Epithelial cell of prostate (primary cell): ENCODE measurements around the gene PTGDR2.
A peak's percentile ranks its signal among the peaks of the same experiment; 100 is the strongest.

Experiments used
- DNase-seq: peaks from one replicate; pipeline ENCODE4 v3.0.0-alpha.2; 2011; ENCODE audit warnings: low read depth, low spot score
- H3K27ac ChIP-seq: fragments of 450-650 bp; 2 replicates; pipeline ENCODE4 v1.5.1; 2017; ENCODE audit warnings: mild to moderate bottlenecking

Gene PTGDR2

DNA sequence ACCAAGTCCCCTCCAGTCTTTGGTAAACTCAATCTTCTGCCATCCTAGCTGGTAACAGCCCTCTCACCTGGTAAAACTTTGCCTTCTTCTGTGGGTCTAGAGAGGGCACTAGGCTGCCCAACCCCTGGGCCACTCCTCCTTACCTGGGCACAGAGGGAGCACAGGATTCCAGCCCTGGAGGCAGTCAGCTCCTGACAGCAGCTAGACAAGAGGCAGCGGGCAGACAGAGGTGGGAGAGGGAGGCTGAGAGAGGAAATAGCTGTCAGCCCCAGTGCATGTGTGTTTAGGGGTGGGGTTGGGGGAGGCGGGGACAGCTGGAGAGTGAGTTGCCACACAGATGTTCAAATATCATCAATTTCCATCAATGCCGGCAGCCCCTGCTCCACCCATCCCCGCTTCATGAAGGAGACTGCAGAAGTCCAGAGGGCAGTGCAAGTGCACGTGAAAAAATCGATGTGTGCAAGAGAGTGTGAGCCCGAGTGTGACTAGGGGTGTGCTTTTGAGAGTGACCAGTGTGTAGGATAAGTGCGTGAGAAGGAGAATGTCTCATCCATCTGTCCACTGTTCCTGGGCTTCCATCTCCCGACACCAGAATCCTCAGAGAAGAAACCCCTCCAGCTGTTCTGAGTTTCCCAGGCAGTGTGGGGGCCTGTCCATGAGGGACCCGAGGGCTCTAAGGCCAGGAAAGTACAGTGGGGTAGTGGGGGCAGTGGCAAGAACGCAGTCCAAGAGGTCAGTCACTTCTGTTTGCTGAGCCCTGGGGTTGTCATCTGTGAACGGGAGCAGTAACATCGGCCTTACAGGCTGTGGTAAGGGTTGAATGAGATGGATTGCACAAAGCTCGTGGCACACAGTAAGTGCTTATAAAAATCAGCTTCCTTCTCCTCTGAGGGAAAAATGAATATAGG lies at the start of gene PTGDR2:
Gene PTGDR2, minus strand, starts transcription at position 225 of the 908 bp plus-strand sequence. CDS start 2,228 bp downstream, outside the sequence.
- no peak for DNase-seq
- H3K27ac ChIP-seq, result no peak within 1 kb of the TSS

GRCh38 chr11:60905047-60905446 lies 49.3 kb upstream of the PTGDR2 start:
- no peak for DNase-seq

GRCh38 chr11:60902625-60903024 lies 46.9 kb upstream of the PTGDR2 start:
- H3K27ac ChIP-seq, result no peak overlapping the region
- DNase-seq, result no peak

More at GRCh38 chr11:60905047-60905446, 49.3 kb upstream of the PTGDR2 start:
- peak overlapping the region; percentile 90 for H3K27ac ChIP-seq

- DNase-seq, result no peak
- H3K27ac ChIP-seq, result no peak overlapping the region
Measured at GRCh38 chr11:60900673-60901404, 45.1 kb upstream of the PTGDR2 start.

- DNase-seq, result no peak
- no peak overlapping the region for H3K27ac ChIP-seq
Measured at GRCh38 chr11:60899977-60900376, 44.2 kb upstream of the PTGDR2 start.

DNA sequence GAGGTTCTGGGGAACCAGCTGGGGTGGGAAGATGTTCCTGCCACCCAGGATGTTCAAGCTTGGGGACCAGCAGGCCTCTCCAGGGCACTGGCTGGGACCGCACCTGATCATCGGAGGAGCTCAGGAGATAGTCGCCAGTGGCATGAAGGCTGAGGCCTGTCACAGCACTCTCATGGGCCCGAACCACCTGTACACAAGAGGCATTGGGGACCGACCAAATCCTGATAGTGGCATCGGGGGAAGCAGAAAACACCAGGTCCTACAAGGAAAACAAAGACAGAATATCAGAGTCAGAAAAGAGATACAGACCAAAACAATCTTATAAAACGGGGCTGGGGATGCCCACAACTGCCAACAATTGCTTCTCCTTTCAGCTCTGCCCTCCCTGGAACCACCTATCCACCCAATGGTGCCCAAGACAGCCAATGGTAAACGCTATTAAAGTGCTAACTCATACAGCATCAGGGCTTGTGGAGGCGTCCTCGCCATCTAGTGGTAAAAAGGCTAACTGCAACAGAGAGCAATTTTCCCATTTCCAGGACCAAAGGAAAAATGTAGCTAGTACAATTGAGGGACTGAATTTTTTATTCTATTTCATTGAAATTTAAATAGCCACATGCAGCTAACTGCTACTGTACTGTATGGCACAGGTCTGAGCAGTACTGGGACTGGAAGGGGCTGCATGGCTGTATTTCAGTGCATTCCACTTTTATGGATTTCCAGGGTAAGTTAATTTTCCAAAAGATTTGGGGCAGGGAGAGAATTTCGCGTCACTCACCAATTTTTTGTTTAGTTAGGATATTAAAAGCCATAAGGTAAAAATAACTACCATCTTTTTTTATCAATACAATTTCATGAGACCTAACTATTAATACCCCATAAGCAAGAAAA lies 43.5 kb upstream of the PTGDR2 start:
- no peak overlapping the region for H3K27ac ChIP-seq
- DNase-seq, result no peak

DNA sequence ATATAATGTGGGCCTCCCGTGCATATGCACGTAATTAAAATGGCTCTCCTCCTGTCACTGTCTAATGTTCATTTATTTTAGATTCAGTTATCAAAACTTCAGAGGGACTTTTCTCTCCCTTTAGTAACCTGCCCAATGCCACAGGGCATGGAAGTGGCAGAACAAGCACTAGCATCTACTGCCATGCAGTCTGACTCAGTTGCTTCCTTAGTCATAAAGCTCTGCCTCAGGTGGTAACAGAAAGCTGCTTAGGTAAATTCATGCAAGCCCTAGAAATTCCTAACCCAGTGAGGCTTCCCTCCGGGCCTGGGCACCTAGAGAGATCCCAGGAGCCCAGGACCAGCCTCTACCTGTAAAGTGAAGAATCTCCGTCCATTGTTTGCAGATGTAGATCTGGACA lies 41.7 kb upstream of the PTGDR2 start:
- H3K27ac ChIP-seq, result no peak overlapping the region
- DNase-seq, result no peak

DNA sequence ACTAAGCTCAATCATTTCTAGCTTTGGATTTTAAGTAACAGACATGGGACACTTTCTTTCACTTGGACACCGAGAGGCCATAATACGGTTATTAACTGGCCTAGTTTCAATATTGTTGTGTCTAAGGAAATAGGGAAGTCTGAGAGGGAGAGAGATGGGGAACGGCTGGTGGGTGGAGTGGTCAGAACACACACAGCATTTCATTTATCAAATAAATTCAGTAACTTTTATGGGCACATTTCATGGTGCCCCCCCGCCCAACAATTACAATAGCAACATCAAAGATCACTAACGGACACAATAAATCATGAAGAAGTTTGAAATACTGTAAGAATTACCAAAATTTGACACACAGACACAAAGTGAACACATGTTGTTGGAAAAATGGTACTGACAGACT lies 39.9 kb upstream of the PTGDR2 start:
- H3K27ac ChIP-seq, result no peak overlapping the region
- no peak for DNase-seq

DNA sequence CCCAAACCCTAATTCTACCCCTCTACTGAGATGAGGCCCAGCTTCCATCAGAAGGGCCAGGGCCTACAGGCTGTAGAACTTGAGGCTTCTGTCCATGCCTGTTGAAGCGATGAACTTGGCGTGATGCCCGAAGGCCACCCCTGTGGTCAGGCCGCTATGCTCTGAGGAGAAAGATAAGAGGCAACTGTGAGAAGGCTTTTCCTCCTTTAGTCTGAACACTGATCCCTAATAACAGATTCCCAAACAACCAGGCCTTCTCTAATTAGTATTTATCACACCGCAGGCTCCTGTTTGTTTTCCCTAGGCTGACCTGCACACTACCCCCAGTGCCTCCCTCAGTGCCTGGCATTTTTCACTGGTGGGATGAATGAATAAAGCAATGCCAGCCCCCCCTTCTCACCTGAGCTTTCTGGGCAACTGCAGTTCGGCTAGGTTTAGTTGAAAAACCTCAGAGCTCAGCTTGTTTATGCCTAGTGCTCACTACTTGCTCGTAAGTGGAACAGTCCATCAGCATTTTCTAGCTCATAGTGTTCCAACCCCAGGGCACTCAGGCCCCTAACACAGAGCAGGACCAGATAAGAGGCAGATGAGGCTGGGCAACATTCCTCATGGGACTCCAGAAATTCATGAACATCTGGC lies 35.5 kb upstream of the PTGDR2 start:
- DNase-seq, result no peak
- H3K27ac ChIP-seq, result no peak overlapping the region

DNA sequence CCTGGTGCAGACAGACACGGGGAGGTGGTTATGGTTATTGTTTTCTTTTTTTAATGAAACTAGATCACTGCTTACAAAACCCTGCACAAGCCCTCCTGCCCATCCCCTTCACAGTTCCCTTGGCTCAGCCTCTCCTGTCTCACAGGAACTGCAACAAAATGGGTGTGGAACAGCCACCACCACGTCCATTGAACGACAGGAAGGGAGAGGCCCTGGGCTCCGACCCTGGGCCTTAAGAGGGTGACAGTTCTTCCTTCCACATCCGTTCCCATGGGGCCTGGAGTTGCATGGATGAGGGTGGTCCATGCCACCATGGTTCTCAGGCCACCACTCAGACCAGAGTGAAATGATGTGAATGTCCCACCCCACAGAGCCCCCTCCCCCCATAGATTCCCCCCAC lies 34.9 kb upstream of the PTGDR2 start:
- DNase-seq, result no peak
- H3K27ac ChIP-seq, result no peak overlapping the region

DNA sequence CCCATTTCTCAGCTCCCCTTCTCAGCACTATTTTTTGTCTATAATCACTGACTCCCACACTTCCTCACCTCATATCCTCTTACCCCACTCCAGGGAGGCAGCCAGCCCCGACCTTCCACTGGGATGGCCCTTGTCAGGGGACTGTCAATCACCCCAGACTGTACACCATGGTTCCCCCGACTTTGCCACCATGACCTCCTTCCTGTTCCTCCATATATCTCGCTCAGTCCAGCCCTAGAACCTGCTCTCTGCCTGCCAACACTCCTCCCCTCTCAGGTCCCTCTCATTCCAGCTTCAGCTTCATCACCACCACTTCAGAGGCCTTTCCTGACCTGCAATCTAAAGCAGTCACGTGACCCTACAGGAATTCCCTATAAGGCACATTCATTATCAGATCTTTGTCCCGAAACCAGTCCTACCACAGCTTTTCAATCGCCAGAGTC lies 34.1 kb upstream of the PTGDR2 start:
- DNase-seq, result no peak
- no peak overlapping the region for H3K27ac ChIP-seq

DNA sequence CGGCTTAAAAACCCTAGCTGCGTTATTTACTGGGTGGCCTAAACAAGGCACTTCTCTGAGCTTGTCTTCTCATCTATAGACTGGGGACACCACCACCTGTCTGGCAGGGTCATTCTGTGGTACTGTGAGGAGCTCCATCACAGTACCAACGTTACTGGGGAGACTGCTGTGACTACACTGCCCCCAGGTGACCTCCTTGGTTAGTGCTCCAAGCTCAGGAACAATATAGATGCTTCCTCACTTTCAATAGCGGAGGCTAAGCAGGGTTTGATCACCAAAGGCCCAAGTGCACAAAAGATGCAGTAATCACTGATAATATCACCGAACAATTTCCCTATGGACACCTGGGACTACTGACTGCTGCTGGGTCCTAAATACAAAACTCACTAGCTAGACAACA lies 31.8 kb upstream of the PTGDR2 start:
- no peak overlapping the region for H3K27ac ChIP-seq
- DNase-seq, result no peak

- DNase-seq, result no peak
- H3K27ac ChIP-seq, result no peak overlapping the region
Measured at GRCh38 chr11:60880643-60881282, 25.0 kb upstream of the PTGDR2 start.

DNA sequence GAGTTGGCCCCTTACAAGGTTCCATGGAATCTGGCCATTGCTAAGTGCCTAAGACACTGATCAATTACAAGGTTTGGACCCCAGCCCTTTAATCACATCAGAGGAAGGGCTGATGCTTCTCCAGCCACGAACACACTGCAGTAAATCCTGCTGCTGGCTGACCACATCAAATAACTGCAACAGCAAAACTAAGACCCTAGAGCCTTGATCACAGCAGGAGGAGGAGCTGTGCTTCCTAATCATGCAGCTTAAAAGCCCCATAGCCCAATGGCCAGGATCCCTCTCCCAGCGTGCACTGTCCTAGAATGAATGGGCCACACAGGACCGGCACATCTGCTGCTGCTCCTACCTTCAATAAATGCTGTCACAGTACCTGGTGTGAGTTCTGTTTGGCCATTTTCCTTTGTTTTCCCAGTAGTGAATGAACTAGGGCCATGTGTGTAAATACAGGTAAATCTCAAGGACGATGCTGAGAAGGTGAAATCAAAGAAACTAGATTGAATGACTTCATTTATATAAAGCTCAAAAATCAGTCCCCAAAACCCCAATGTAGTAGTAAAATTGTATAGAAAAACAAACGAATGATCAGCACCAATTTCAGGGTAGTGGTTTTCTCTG lies 24.3 kb upstream of the PTGDR2 start:
- no peak overlapping the region for H3K27ac ChIP-seq
- DNase-seq, result no peak

- no peak overlapping the region for H3K27ac ChIP-seq
- DNase-seq, result no peak
Measured at GRCh38 chr11:60879104-60879503, 23.4 kb upstream of the PTGDR2 start.

- no peak overlapping the region for H3K27ac ChIP-seq
- no peak for DNase-seq
Measured at GRCh38 chr11:60878245-60879101, 22.7 kb upstream of the PTGDR2 start.

DNA sequence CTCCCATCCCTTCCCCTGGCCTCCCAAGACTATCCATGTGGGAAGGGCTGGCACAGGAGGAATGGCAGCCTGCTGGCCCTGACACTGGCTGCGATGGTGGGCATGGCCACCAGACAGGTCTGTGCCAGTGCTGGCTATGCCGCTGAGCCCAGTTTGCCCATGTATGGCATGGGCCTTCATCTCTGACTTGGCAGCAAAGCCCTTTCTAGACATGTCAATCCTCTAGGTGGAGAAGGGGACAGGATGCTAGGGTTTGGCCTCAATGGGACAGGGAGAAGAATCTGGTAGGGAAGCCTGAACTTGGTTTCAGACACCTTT lies 20.4 kb upstream of the PTGDR2 start:
- H3K27ac ChIP-seq, result no peak overlapping the region
- DNase-seq, result no peak
